Right ventricle myocardium inferior (tissue), 1 donor: Measurements from ENCODE around the gene DLG3. TPM values are rescaled to one million over a fixed set of nuclear protein-coding genes. Genes with fewer than 3 reads are reported as not detected.

Experiments used
- ATAC-seq: fragments of 200-7000 bp; cut with Tn5 transposase; one replicate; pipeline ENCODE4 v1.9.1; 2020; ENCODE audit warnings: mild to moderate bottlenecking, moderate library complexity
- DNase-seq: peaks from one replicate; pipeline ENCODE4 v3.0.0; 2021; ENCODE audit errors: missing footprints
- intact Hi-C: fragments of 100-400 bp; cut with DNase I; formaldehyde crosslinking; loops from one replicate; pipeline ENCODE4 v1.11.0; 2022
- total RNA-seq: library from RNA; stranded (reverse); fragmentation: NEBNext Ultra II Directional; extraction: Animal tissue kit (Norgen Biotek cat#: 25700); gene quantifications from one replicate; pipeline ENCODE4 v1.2.1, GENCODE V29; 2021
- donor health status: DM: no; HTN: yes; CAD: no; lungs with severe emphysema.

DLG3 gene
- total RNA-seq, 1 donor from 2014 or later: 9.5 TPM

- intact Hi-C loops: no loop called here
- DNase-seq (no peak), ATAC-seq (peak; percentile 71)
These were observed 9.6 kb upstream of the DLG3 start for GRCh38 chrX:70434914-70435586.

GRCh38 chrX:70436343-70436742 is 8.3 kb upstream of the DLG3 start:
- DNase-seq: no peak
- intact Hi-C loops: no loop called here
- no peak for ATAC-seq

- DNase-seq (no peak), ATAC-seq (no peak)
- intact Hi-C loops: no loop called here
These were observed 7.6 kb upstream of the DLG3 start for GRCh38 chrX:70437011-70437410.

- ATAC-seq (no peak), DNase-seq (no peak)
- intact Hi-C loops: no loop called here
These were observed 6.5 kb upstream of the DLG3 start for GRCh38 chrX:70437921-70438665.

- DNase-seq (no peak), ATAC-seq (no peak)
- intact Hi-C loops: no loop called here
These were observed 5.6 kb upstream of the DLG3 start for GRCh38 chrX:70439016-70439415.

GRCh38 chrX:70442224-70442623 is 2.4 kb upstream of the DLG3 start:
- ATAC-seq: no peak
- DNase-seq: no peak
- intact Hi-C loops: no loop called here

GRCh38 chrX:70444946-70445656 is 466 bp downstream of the DLG3 start:
- ATAC-seq (no peak), DNase-seq (no peak)
- intact Hi-C loops: no loop called here

GRCh38 chrX:70445951-70446350 is 1.3 kb downstream of the DLG3 start:
- intact Hi-C loops: no loop called here
- DNase-seq (no peak), ATAC-seq (no peak)

GRCh38 chrX:70446380-70447350 is 2.0 kb downstream of the DLG3 start:
- intact Hi-C loops: no loop called here
- no peak for ATAC-seq
- DNase-seq: no peak

- intact Hi-C loops: no loop called here
- ATAC-seq (no peak), DNase-seq (no peak)
These were observed 4.9 kb downstream of the DLG3 start for GRCh38 chrX:70449457-70449966.

- DNase-seq (no peak), ATAC-seq (peak; percentile 53)
- intact Hi-C loops: loop anchor here (2.0 to 10.0 kb wide), 2 partner anchors 103 to 213 kb away; no protein-coding TSS in a partner anchor
These were observed 7.6 kb downstream of the DLG3 start for GRCh38 chrX:70452143-70452733.

- intact Hi-C loops: loop anchor here (2.0 to 10.0 kb wide), 2 partner anchors 102 to 212 kb away; no protein-coding TSS in a partner anchor
- DNase-seq: no peak
These were observed 8.5 kb downstream of the DLG3 start for GRCh38 chrX:70453024-70453618.

GRCh38 chrX:70454441-70455365 is 10.1 kb downstream of the DLG3 start:
- ATAC-seq (peak; percentile 92), DNase-seq (peak; percentile 72)
- intact Hi-C loops: loop anchor here (1.0 to 10.0 kb wide), 2 partner anchors 26 to 210 kb away; no protein-coding TSS in a partner anchor

More at GRCh38 chrX:70453024-70453618, 8.5 kb downstream of the DLG3 start:
- no peak for ATAC-seq

- intact Hi-C loops: loop anchor here (1.0 to 10.0 kb wide), 2 partner anchors 25 to 209 kb away; no protein-coding TSS in a partner anchor
- no peak for ATAC-seq
- no peak for DNase-seq
These were observed 10.9 kb downstream of the DLG3 start for GRCh38 chrX:70455366-70456202.

GRCh38 chrX:70456256-70456655 is 11.6 kb downstream of the DLG3 start:
- intact Hi-C loops: loop anchor here (10.0 kb wide), 1 partner anchor 209 kb away; no protein-coding TSS in a partner anchor
- DNase-seq: no peak
- ATAC-seq: no peak
